Globus pallidus (tissue), 1 donor: Measurements from ENCODE around the gene NCOA4.
A peak's percentile ranks its signal among the peaks of the same experiment; 100 is the strongest.
"Not testable (repeated sequence)": the region's sequence is repeated elsewhere in the genome, so short reads cannot be mapped to it uniquely, and the experiment has no call there.

Experiments
- DNase-seq: peaks from one replicate; pipeline ENCODE4 v3.0.0-alpha.2; 2015; ENCODE audit warnings: low spot score

NCOA4 gene

GRCh38 chr10:46030091-46030937, at the start of gene NCOA4:
Gene NCOA4 (minus strand): TSS chr10:46030623. CDS start chr10:46016680, 13,943 bp downstream.
- DNase-seq = peak; percentile 95

GRCh38 chr10:46079831-46080585, 49.6 kb upstream of the NCOA4 start:
- DNase-seq = no peak

GRCh38 chr10:46077731-46078413, 47.4 kb upstream of the NCOA4 start:
- no peak for DNase-seq

GRCh38 chr10:46077141-46077554, 46.7 kb upstream of the NCOA4 start:
- DNase-seq = no peak

- no peak for DNase-seq
These were observed 45.4 kb upstream of the NCOA4 start for GRCh38 chr10:46075869-46076268.

- DNase-seq = no peak
These were observed 43.9 kb upstream of the NCOA4 start for GRCh38 chr10:46074196-46074946.

- DNase-seq = no peak
These were observed 43.1 kb upstream of the NCOA4 start for GRCh38 chr10:46073564-46073963.

- DNase-seq = no peak
These were observed 40.3 kb upstream of the NCOA4 start for GRCh38 chr10:46070749-46071148.

- no peak for DNase-seq
These were observed 39.5 kb upstream of the NCOA4 start for GRCh38 chr10:46069771-46070463.

GRCh38 chr10:46068905-46069304, 38.5 kb upstream of the NCOA4 start:
- no peak for DNase-seq

GRCh38 chr10:46068117-46068516, 37.7 kb upstream of the NCOA4 start:
- no peak for DNase-seq

- DNase-seq = no peak
These were observed 33.9 kb upstream of the NCOA4 start for GRCh38 chr10:46064269-46064817.

GRCh38 chr10:46062723-46063428, 32.5 kb upstream of the NCOA4 start:
- DNase-seq = no peak

GRCh38 chr10:46060706-46061105, 30.3 kb upstream of the NCOA4 start:
- DNase-seq = no peak

- DNase-seq = not testable (repeated sequence)
These were observed 27.5 kb upstream of the NCOA4 start for GRCh38 chr10:46057927-46058326.

GRCh38 chr10:46057038-46057437, 26.6 kb upstream of the NCOA4 start:
- DNase-seq = no peak

GRCh38 chr10:46055771-46056170, 25.3 kb upstream of the NCOA4 start:
- DNase-seq = no peak

- DNase-seq = no peak
These were observed 23.4 kb upstream of the NCOA4 start for GRCh38 chr10:46053534-46054434.

- DNase-seq = no peak
These were observed 22.5 kb upstream of the NCOA4 start for GRCh38 chr10:46052791-46053375.
